Activated CD4-positive, alpha-beta T cell treated with anti-CD3 and anti-CD28 coated beads for 1 hour (primary cell): ENCODE results near the gene PRIMA1.

ENCODE experiments used
- DNase-seq: peaks from one replicate; pipeline ENCODE4 v3.0.0-alpha.2; 2020

The PRIMA1 gene

DNA sequence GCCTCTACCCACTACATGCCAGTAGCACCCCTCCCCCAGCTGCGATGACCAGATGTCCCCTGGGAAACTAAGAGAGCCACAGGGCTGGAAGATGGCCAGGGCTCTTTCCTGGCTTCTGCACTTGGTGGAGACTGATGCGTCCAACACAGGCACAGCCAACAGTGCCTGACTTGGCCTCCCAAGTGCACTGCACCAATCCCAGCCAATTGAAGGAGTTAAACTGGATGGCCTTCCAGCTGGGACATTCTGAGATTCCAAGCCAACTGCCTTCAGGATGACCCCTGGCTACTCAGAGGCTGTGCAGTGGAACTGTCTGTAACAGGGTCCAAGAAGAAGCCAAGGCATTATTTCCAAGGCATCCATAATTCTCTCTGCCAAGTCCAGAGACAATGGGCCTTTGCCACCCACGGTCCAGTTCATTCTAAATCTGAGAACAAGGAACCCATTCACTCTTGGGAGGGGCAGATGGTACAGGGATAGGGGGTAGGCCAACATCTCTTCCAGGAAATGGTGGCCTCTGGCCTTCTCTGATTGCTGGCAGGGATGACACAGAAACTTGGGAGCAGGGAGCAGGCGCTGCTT lies 35.2 kb downstream of the PRIMA1 start:
- no peak for DNase-seq

DNA sequence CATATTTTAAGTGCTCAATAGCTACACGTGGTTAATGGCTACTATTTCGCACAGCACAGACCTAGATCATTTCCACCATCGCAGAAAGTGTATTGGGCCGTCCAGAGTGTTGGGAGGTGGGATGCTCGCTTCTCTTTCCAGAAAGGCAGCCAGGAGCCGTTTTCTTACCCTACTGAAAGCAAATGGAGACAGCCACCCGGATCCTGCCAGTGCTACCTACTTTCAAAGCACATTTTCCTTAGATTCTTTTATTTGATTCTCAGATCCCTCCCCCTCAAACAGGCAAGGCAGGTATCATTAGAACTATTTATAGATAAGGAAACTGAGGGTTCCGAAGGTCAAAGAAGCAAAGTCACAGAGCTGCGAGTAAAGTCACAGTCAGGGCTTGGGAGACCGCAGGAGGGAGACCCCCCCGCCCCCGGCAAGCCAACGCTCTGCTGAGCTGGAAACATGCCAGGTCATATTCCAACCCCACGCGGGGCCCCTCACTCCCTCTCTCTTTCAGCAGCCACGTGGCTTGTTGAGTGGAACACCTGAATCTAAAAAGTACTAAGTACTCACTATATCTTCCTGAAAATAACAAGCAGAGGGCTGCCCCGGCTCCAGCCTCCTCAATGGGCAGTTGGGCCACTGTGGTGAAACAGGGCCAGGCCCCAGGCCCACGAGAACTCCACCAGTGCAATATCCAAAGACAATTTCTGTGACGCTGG lies 36.2 kb downstream of the PRIMA1 start:
- DNase-seq: no peak

DNA sequence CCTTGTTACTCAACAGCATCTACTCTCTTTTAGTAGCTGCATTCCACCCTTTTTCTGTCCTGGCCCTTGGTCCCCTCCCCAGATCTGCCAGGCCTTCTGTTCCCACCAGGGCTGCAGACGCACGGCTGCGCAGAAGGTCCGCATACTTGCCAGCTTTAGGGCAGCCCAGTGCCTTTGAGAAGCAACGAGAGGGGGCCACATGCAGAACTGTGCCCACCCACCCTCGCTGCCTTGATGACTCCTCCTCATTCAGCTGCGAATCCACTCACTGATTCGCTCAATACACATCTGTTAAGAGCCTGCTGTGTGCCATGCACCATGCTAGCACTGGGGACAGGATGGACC lies 39.2 kb downstream of the PRIMA1 start:
- DNase-seq: no peak

DNA sequence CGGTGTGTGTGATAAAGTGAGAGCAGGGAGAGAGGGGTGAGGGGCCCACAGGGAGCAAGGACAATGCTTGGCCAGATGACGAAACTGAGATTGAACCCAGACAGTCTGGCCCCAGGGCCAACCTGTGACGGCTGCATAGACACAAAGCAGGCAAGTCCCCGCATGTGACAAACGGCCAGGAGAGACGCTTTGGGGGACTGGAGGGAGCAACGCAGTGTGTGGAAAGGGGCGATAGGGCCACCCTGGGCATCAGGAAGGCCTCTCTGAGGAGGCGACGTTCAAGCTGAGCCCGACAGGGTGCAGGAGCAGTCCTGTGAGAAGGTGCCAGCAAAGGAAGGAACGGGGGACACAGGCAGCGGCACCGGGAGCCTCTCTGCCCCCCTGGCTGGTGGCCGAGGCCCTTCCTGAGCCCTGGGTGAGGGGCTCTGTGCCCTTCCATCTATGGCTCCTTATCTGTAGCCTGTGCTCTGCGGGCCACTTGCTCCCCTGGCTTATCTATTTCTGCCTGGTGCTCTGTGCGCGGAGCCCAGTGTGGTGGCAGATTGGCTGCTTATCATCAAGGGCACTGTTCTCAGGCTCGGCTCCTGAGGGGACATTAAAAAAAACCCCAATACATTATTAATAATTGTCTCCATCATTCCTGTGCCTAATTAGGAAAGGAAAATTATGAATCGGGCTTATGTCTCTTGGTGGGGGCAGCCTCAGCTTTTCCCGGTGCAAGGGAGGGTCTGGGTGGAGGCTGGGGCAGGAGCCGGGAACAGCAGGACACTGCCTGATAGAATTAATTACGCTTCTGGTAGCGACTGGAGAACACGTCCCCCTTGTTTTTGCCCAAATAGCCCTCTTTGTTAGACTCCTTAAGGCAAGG lies 39.8 kb downstream of the PRIMA1 start:
- no peak for DNase-seq

DNA sequence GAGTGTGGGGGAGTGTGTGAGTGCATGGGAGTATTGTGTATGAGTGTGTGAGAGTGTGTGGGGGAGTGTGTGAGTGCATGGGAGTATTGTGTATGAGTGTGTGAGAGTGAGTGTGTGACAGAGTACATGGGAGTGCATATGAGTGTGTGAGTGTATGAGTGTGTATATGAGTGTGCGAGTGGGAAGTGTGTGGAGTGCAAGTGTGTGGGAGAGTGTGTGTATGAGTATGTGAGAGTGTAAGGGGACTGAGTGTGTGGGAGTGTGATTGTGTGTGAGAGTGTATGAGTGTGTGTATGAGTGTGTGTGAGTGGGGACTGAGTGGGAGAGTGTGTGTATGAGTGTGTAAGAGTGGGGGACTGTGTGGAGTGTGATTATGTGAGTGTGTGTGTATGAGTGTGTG lies 40.7 kb downstream of the PRIMA1 start:
- no peak for DNase-seq

DNA sequence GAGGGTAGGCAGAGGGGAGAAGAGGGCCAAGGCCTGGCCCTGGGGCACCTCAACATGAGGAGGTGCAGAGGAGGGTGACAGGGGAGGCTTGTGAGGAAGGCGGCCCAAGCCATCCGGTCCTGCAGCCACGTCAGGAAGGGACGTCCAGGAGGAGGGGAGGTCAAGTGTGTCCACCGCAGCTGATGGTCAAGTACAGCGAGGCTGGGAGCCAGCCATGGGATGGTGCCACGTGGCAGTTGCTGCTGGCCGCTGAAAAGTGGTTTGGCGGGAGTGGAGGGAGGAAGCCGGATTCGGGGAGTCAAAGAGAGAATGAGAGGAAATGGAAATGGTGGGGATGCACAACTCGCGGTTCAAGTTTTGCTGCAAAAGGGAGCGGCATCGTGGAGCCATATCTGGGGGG lies 41.2 kb downstream of the PRIMA1 start:
- no peak for DNase-seq

DNA sequence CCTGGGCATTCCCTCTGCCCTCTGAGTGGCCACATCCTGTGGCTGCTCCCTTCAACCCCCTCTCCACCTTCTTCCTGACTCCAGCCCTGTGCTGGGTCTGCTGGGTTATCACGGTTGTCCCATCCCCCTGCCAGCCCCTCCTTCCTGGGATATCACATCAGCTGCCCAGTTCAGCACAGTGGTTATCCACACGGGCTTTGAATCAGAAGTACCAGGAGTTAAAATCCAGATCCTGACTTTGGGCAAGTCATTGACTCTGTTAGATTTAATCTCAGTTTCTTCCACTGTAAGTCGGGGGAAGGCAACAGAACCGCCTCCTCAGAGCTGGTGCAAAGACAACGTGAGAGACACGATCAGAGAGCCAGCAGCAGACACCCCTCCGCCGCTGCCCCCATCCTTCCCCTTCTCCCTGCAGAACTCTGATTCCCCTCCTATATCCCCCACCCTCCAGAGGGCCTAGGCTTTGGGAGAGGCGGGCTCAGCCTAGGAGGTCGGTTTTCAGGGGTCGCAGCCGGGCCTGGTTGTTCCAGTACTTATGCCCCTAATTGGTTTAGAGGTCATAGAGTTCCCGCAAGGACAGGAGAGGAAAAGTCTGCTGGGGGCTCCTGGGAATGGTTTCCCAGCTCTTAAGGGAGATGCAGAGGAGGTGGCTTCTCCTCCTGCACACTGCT lies 42.5 kb downstream of the PRIMA1 start:
- no peak for DNase-seq

DNA sequence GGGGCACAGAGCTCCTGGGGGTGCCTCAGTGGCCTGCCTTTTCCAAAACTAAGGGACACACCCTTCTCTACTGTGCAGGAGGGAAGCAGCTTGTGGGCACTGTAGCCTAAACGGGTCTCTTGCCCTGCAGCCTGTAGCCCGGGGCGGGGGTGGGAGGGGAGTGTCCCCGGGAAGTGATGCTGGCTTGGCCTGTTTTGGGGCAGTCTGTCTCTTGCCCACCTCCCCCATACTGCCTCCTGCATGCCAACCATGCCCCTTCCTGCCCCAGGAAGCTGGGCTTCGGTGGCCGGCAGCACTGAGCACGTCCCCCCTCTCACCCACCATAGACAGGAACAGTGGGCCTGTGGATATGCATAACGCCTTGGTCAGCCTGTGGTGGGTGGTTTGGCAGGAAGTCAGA lies 43.4 kb downstream of the PRIMA1 start:
- DNase-seq: no peak

DNA sequence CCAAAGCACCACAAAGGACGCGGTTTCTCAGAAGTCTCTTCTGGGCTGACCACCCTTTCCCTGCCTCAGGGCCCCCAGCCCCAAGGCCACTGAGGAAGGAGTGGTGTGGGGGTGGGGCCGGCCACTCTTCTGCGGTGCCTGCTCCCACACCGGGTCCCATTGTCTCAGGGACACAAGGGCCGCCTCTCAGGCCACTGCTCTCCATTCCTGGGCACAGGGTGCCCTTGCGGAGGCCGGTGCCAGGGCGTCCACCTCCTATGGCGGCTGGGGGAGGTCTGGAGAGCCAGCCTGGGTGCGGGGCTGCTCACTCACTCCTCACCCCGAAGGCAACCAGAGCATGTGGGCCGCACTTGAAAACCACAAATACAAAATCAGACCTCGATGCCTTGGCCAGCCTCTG lies 44.1 kb downstream of the PRIMA1 start:
- no peak for DNase-seq

DNA sequence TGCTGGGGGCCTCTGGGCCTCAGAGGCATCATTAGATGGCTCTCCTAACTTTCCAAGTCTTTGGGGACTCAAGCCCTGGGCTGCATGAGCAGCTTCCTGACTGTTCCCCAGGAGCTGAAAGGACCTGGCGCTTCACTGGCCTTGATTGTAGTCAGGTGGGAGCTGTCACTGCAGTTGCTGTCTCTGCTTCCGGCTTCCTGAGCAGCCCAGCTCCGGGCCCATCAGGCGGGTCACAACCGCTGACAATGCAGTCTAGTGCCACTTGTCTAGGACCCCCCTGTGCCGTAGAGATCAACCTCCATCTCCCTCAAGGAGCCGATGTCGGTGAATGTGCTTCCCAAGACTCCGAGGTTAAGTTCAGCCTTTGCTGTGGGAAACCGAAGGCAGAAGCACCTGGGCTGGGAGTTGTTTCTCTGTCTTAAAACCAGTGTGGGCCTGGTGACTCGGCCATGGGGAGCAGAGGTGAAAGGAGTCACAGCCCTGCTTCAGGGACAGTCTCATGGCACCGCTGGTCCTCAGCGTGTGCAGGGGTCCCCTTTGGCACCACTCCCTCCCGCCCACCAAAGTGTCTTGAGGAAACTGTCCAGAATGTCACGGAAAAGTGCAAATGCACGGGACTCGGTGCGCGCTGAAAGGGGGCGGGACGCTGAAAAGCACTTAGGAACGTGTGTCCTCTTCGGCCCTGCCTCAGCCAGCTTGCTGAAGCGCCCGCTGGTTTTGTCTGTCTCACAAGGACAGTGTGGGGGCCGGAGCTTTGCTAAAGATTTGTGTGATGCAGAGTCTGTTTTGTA lies 44.8 kb downstream of the PRIMA1 start:
- DNase-seq: no peak

DNA sequence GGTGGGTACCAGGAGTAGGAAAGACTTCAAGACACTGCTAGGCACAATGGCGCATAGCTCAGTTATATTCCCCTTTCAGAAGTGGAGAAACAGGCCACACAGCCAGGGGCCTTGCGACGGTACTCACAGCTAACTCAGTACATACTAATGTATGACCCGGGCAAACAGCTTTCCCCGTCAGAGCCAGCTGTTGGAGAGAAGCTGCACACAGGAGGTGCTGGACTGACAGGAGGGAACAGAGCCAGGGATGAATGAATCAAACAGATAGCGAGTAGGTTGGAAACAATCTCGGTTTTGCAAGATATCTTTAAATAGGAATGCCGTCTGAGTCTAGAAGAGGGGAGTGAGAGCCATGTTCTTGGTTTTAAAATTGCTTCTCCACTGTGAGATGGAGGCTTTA lies 45.5 kb downstream of the PRIMA1 start:
- no peak for DNase-seq

DNA sequence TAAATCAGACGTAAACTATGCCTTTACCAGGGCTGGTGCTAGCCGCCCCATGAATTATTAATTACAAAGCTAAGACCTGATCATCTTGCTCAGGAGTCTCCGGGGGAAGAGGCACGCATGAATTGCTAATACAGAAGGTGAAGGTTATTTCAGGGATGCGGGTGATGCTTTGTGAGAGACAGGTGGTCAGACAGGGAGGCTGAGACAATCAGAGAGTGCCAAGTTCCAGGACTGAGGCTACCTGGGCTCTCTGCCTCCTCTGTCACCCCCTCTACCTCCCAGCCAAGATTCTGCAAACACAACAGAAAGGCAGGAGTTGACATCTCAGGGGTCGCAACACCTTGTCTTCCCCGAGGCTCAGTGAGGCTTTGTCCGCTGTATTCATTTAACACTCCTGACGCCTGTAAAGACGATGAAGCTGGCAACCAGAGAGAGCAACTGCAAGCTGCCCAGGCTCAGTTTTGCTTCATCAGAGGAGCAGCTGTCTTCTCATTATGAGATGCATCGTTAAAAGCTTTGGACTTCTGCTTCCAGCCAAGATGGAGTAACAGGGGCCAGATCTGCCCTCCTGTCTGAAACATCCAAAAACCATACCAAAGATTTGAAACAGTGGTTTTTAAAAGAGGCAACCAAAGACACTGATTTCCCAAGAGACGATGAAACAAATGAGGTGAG lies 46.6 kb downstream of the PRIMA1 start:
- no peak for DNase-seq

DNA sequence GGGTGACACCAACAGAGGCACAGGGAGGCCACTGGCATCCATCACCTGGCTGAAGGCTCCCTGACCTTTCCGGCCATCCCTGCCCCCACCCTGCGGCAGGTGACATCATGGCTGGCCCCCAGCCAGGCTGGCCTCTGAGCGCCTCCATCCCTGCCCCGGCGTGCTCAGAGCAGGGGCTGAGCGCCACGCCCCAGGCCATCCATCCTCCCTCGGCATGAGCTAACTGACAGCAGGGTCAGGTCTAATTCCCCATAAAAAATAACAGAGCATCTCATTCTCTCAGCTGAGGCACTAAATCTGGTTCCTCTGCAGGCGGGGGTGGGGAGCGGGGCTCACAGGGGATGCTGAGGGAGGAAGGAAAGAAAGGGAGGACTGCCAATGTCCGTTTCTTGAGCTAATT lies 50.7 kb downstream of the PRIMA1 start:
- DNase-seq: no peak

DNA sequence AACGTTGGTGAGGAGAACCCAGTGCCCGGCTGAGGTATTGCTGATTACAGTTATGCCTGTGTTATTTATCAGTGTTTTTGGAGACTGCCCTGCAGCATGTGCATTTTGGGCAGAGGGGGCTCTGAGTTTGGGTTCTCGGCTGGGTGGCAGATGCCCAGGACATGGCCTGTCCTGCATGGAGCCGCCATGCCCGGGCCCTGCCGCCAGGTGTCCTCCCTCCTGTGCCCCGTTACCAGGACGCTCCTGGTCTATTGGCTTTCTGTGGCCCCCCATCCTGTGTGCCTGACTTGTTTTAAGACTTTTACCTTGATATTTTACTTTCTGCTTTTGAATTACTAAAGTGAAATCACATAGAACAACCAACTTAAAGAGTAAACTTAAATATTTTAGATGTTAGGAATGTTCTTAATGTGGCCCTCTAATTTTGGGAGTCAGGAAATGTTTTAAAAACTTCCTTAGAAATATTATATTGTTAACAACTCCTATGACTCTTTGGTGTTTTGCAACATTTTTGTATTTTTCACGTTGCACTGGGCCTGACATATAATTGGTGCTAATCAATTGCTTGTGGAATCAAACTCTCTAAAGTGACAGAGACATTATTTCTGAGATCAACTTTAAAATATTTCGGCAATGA lies 51.8 kb downstream of the PRIMA1 start:
- DNase-seq: no peak

DNA sequence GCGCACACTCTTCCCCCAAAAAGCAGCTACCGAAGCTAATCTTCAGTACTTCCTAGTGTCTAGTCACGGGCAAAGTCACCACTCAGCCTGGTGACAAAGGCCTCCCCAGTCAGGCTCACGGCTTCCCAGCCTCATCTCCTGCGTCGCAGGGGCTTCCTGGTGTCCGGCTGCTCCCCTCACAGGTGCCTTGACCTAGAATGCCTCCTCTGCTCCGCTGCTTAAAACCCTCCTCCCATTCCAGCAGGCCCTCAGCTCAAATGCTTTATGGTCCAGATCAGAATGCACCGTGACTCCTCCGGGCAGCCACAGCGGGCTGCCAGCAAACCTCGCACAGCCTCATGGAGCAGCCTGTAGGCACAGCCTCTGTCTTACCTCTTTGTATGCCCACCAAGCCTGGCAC lies 53.1 kb downstream of the PRIMA1 start:
- no peak for DNase-seq

DNA sequence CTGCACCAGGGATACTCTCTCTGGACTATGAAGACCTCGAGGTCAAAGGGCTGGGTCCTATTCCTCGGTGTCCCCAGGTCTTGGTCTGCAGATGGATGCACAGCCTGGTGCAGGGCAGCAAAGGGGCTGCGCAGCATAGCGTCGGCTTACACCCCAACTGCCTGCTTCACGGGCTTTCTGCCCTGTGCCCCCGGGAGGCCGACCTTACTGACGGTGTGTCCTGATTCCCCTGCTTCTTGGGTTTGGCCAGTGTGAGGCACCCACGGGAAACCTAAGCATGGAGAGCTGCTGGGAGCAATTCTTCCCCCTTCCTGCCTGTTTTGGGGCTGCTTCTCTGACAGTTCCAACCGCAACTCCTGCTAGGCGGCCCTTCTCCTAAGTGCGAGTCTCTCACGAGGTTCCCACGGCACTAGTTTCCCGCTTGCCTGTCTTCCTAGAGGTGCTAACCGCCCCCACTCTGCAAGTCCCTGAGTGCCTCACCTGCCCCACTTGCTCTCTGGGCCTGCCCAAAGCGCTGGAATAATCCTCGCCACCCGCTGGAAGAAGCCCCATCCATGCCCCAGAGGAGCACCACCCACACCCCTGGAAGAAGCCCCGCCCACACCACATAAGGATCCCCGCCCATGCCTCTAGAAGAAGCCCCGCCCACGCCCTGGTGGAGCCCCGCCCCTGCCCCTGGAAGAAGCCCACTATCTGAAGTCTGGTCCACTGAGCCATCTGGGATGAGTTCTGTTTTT lies 54.0 kb downstream of the PRIMA1 start:
- DNase-seq: no peak

DNA sequence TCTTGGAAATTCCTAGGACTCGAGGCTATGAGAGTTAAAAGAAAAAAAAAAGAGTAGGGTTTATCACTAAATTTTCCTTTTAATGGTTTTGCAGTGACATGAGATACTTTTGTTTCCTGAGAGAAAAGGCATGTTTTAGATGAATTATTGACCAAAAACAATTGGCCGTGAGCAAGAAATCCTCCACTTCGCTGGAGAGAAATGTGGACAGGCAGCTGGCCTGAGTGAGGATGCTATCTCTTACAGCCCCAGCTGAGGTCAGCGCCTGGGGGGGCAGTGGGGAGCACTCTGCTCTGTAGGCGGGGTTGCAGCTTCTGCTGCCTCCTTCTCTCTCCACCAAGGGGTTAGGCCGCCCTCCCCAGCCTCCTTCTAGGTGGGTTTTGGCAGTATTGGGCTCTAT lies 54.7 kb downstream of the PRIMA1 start:
- DNase-seq: no peak

DNA sequence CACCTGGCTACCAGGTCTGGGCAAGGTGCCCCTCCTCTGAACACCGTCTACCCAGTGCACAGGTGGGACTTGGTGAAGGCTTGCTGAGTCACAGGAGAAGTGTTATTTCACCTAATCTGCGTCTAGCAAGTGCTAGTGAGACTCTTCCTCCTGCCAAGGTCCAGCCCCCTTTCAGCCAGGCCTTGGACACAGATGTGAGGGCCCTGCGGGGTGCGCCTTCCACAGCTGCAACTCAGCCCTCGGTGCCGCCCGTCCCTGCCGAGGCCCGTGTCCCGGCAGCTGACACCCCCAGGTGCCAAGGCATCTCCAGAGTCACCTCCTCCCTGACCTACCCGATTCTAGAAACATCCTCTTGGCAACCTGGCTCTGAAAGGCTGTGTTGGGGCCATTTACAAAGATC lies 55.1 kb downstream of the PRIMA1 start:
- no peak for DNase-seq

DNA sequence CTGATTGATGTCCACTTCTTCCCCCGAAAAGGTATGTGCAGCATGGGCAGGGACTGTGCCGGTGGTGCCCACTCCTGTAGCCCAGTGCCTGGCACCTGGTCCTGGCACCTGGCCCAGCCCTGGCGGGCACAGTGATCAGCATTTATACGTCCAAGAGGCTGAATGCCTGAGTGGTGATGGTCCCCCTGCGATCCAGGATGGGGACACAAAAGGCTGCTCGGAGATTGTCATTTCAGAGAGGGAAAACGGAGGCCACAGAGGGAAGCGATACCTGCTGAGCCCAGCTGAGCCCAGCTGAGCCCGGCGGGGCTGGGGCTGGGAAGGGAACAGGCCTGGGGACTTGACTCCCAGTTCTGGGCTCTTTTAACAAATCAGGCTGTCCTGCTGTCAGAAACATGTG lies 55.8 kb downstream of the PRIMA1 start:
- no peak for DNase-seq

DNA sequence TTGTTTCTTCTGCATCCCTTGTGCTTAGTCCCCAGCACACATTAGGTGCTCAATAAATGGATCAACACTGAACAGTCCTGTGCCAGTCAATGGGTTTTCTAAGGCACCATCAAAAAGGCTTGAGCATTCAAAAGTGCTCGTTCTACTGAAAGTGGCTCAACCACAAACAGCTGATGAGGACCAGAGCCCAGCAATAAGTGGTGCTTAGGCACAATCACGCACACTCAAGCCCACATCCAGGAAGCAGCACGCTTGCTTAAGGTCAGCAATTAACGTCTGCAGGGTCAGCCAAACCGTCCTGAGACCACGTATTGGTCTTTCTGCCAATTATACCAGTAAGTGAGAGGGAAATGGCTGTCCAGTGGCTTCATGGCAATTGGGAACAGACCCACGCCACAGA lies 56.5 kb downstream of the PRIMA1 start:
- DNase-seq: no peak

DNA sequence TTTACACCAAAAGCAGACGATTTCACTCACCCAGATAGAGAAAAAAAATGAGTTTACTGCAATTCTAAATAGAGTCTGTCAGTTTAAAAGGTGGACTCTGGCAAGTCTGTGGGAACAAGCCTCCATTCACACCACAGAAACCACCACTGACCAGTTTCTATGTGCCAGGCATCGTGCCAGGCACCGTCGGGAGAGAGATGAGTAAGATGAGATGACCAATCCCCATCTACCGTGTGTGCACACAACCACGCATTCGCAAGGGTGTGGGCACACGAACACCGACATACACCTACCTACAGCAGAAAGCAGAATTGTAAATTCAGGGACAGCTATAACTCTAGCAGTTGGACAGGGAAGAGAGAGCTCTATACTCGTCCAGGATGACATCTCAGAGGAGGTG lies 58.3 kb downstream of the PRIMA1 start:
- DNase-seq: no peak
